PC-3 (cell line): ENCODE results near the gene TSSC4. TPM values are rescaled to one million over a fixed set of nuclear protein-coding genes. Genes with fewer than 3 reads are reported as not detected.

Experiments used
- ATAC-seq: fragments of 200-7000 bp; cut with Tn5 transposase; 2 replicates; pipeline ENCODE4 v1.9.1; 2020; ENCODE audit warnings: mild to moderate bottlenecking, moderate library complexity
- BruUV-seq: library from RNA; stranded (reverse); fragments of 400-500 nt; replicated peaks from 2 replicates; lab custom pipeline; 2021; lab: Mats Ljungman, UMichigan
- CTCF ChIA-PET: fragments of 300-600 bp; sonication (Branson Sonifier 250); formaldehyde crosslinking; loops from one replicate; lab custom pipeline; 2022; ENCODE audit warnings: antibody characterized with exemption; lab: Charles Lee
- POLR2A ChIA-PET: fragments of 300-600 bp; sonication (Branson Sonifier 250); formaldehyde crosslinking; loops from one replicate; lab custom pipeline; 2022; ENCODE audit warnings: antibody characterized with exemption; ENCODE audit not compliant: unreplicated experiment; lab: Charles Lee
- DNase-seq: peaks from one replicate; pipeline ENCODE4 v3.0.0-alpha.2; 2015
- H2AFZ ChIP-seq: fragments of 300-600 bp; sonication (generic); 2 replicates; pipeline ENCODE4 v1.6.0; 2016; ENCODE audit warnings: antibody characterized with exemption, low read length
- H3F3A ChIP-seq: fragments of 300-600 bp; sonication (generic); one replicate; pipeline ENCODE4 v1.6.0; 2017; ENCODE audit warnings: antibody characterized with exemption, low read length, control low read depth, mild to moderate bottlenecking; ENCODE audit not compliant: unreplicated experiment
- H3K27ac ChIP-seq: fragments of 300-600 bp; sonication (generic); 2 replicates; pipeline ENCODE4 v1.5.1; 2016; ENCODE audit warnings: mild to moderate bottlenecking, low read length
- H3K27me3 ChIP-seq: fragments of 300-600 bp; sonication (generic); 2 replicates; pipeline ENCODE4 v1.6.1; 2016; ENCODE audit warnings: low read length, mixed read lengths
- H3K36me3 ChIP-seq: fragments of 300-600 bp; sonication (generic); 2 replicates; pipeline ENCODE4 v1.6.1; 2016; ENCODE audit warnings: low read depth, mixed run types, low read length, mixed read lengths
- H3K4me1 ChIP-seq: fragments of 300-600 bp; sonication (generic); 2 replicates; pipeline ENCODE4 v1.5.1; 2016; ENCODE audit warnings: low read length; ENCODE audit not compliant: insufficient read depth
- H3K4me2 ChIP-seq: fragments of 300-600 bp; sonication (generic); 2 replicates; pipeline ENCODE4 v1.6.0; 2016; ENCODE audit warnings: low read length
- H3K4me3 ChIP-seq: fragments of 300-600 bp; sonication (generic); 2 replicates; pipeline ENCODE4 v1.5.1; 2016; ENCODE audit warnings: mild to moderate bottlenecking, low read length, mixed read lengths
- H3K79me2 ChIP-seq: fragments of 300-600 bp; sonication (generic); 2 replicates; pipeline ENCODE4 v1.6.1; 2017; ENCODE audit warnings: low read length, mixed read lengths
- H3K9ac ChIP-seq: fragments of 300-600 bp; sonication (generic); 2 replicates; pipeline ENCODE4 v1.6.0; 2016; ENCODE audit warnings: mild to moderate bottlenecking, low read length
- H3K9me2 ChIP-seq: fragments of 300-600 bp; sonication (generic); replicated peaks from 2 replicates; pipeline ENCODE4 v1.6.1; 2016; ENCODE audit warnings: mixed run types, low read length, mixed read lengths
- H3K9me3 ChIP-seq: fragments of 300-600 bp; sonication (generic); 2 replicates; pipeline ENCODE4 v1.6.1; 2016; ENCODE audit warnings: low read length, mixed read lengths
- H4K20me1 ChIP-seq: fragments of 300-600 bp; sonication (generic); 2 replicates; pipeline ENCODE4 v1.6.1; 2016; ENCODE audit warnings: low read length, mixed read lengths
- CTCF ChIP-seq: fragments of 300-600 bp; sonication (generic); conservative IDR thresholded peaks from 2 replicates; pipeline ENCODE4 v1.5.1; 2017; ENCODE audit warnings: antibody characterized with exemption, low read depth, mild to moderate bottlenecking, low read length
- EZH2 ChIP-seq: fragments of 300-600 bp; sonication (generic); IDR thresholded peaks from one replicate; pipeline ENCODE4 v1.6.1; 2017; ENCODE audit warnings: antibody characterized with exemption, mild to moderate bottlenecking, low read length; ENCODE audit not compliant: unreplicated experiment
- EZH2phosphoT487 ChIP-seq: fragments of 300-600 bp; sonication (generic); IDR thresholded peaks from 2 replicates; pipeline ENCODE4 v1.6.1; 2018; ENCODE audit warnings: mild to moderate bottlenecking, antibody characterized with exemption, low read length, borderline replicate concordance
- intact Hi-C: fragments of 100-400 bp; cut with micrococcal nuclease; formaldehyde crosslinking; loops from 2 replicates; pipeline ENCODE4 v1.9.0; 2023
- total RNA-seq: library from RNA; depleted of rRNA; stranded (reverse); fragments of >200 nt; gene quantifications from 2 replicates; pipeline ENCODE4 v1.2.3, GENCODE V29; 2014; rRNA removed

The TSSC4 gene
- total RNA-seq, 1 experiment from 2014 or later = 88.3 TPM

- BruUV-seq = no TSS peak
- H3K79me2 ChIP-seq = no peaks in the 10 kb centered on the region
- no peak overlapping the region for H3K9ac ChIP-seq
- no peak for DNase-seq
- H3K9me3 ChIP-seq = no peaks in the 10 kb centered on the region
- ChIA-PET POLR2A (no interaction called here), CTCF (no interaction called here)
- no peak overlapping the region for H3K4me3 ChIP-seq
- no peaks in the 10 kb centered on the region for H3F3A ChIP-seq
- H3K36me3 ChIP-seq = no peaks in the 10 kb centered on the region
- H3K4me1 ChIP-seq = no peaks in the 10 kb centered on the region
- H3K4me2 ChIP-seq = no peak overlapping the region
- TF ChIP-seq EZH2phosphoT487 = no peak
- no peak for TF ChIP-seq EZH2
- TF ChIP-seq CTCF = no peak
- H3K27ac ChIP-seq = no peak overlapping the region
- intact Hi-C loops = no loop called here
- H3K9me2 ChIP-seq = no peaks in the 10 kb centered on the region
- no peak overlapping the region for H2AFZ ChIP-seq
- H4K20me1 ChIP-seq = no peaks in the 10 kb centered on the region
- no peak for ATAC-seq
- H3K27me3 ChIP-seq = no peaks in the 10 kb centered on the region
These were observed 52.9 kb downstream of the TSSC4 start for GRCh38 chr11:2453436-2453835.

Other genes starting within 250 kb of the TSSC4 start
- gene INS, start 239.5 kb upstream of the TSSC4 start, total RNA-seq = not detected in 2 replicates
- gene TH, start 228.9 kb upstream of the TSSC4 start, total RNA-seq = 8.3 and 11.2 TPM in 2 replicates
- gene ASCL2, start 130.2 kb upstream of the TSSC4 start, total RNA-seq = 0.58 and 1.1 TPM in 2 replicates
- not detected in 2 replicates for gene C11orf21, start 98.8 kb upstream of the TSSC4 start, total RNA-seq
- not detected in 2 replicates for gene TSPAN32, start 98.7 kb upstream of the TSSC4 start, total RNA-seq
- gene CD81, start 23.4 kb upstream of the TSSC4 start, total RNA-seq = 134 and 140 TPM in 2 replicates
- gene TRPM5, start 43.8 kb downstream of the TSSC4 start, total RNA-seq = 0.06 TPM in 1 of 2 replicates, not detected in the other
- 0.40 and 3.0 TPM in 2 replicates for gene KCNQ1, start 44.3 kb downstream of the TSSC4 start, total RNA-seq